Measurements from ENCODE around the gene NANP.
"Not testable (repeated sequence)": the region's sequence is repeated elsewhere in the genome, so short reads cannot be mapped to it uniquely, and the experiment has no call there.

NANP gene, protein sequence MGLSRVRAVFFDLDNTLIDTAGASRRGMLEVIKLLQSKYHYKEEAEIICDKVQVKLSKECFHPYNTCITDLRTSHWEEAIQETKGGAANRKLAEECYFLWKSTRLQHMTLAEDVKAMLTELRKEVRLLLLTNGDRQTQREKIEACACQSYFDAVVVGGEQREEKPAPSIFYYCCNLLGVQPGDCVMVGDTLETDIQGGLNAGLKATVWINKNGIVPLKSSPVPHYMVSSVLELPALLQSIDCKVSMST

DNA sequence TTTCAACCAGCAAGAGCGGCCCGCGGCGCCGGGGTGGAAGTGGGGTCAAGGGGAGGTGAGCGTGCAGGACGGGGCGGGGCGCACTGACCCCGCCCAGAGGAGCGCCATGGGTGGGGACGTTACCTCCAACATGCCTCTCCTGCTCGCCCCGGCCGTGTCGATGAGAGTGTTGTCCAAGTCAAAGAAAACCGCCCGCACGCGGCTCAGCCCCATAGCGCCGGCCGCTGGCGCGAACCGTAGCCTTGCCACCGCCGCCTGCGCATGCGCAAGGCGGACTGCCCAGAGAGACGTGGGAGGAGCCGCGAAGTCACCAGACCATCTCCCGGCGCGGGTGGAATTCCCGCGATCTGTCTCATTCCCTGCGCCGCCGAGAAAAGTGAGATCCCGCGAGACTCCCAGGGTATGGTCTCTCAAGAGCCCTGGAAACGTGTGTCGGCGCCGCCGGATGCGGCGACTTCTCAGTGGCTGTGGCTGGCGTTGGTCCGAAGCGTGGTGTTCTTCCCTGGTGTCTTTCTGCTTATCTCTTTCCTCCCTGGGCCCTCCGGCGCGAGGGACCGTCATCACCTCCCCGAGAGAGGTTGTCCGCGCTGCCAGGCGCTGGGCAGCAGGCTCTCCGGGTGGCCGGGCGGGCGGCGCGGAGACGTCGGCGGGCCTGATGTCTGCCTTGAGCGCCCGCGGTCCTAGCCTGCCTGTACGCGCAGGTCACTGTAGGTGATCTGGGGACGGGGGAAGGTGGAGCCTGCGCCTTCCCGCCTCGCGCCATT lies at the start of gene NANP:
NANP (minus strand) TSS at position 279 of the 764 bp plus-strand sequence; CDS start at position 213, 66 bp downstream.
- peak; percentile 94 for DNase-seq

DNA sequence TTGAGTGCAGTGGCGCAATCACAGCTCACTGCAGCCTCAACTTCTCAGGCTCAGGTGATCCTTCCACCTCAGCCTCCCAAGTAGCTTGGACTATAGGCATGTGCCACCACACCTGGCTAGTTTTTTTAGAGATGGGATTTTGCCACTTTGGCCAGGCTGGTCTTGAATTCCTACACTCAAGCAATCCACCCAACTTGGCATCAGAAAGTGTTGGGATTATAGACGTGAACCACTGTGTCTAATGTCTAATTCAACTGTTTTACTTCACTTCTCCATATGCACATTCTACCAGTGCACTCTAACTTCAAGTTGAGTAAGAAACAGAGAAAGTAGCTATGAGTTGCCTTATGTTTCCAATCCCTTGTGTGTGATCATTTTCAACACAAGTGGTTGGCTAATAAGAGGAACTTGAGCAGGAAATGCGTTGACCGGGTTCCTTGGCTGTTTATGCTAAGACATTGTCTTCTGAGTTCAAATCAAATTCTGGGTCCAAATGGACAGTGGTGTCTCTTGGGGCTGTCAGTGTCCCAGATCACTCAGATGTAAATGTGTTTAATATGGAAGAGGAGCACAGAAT lies 48.9 kb upstream of the NANP start:
- DNase-seq, result no peak

DNA sequence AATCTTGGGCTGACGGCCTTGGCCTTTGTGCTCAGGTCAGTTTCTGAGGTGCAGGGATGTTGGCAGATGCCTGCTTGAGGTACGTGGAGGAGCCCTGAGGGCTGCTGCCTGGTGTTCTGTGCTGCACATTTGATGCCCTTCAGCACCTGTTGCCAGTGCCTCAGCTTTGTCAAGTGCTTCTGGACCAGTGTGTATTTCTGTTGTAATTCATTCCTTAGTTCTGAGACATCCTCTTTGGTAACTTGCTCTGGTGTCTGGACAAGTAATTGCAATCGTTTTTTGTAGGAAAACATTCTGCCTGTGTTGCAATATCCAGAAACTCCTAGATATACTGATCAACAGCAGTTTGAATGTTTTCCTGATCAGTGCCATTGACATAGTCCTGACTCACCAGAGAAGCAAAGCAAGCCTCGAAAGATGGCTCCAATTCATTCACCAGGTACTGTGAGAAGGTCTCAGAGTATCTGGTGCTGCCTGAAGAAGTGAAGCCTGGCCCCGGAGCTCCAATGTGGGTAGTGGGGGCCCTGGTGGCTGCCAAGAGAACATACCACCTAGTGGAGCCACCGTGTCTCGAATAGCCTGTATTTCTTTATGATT lies 46.1 kb upstream of the NANP start:
- DNase-seq, result no peak

DNA sequence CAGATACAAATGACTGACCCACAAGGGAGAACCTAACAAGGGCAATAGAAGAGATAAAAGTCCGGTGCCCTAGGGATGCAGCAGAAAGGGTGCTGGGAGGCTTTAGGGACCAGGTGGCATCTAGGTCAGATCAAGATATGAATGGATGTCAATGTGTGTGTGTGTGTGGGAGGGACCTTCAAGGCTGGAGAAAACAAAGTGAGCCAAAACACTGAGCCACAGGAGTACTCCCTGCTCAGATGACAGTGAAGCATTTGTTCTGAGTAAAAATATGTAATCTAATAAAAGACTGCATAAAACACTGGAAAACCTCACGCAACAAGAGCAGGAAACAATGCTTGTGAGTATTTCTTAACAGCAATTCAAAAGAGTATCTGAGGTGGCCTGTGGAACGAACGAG lies 44.6 kb upstream of the NANP start:
- no peak for DNase-seq

DNA sequence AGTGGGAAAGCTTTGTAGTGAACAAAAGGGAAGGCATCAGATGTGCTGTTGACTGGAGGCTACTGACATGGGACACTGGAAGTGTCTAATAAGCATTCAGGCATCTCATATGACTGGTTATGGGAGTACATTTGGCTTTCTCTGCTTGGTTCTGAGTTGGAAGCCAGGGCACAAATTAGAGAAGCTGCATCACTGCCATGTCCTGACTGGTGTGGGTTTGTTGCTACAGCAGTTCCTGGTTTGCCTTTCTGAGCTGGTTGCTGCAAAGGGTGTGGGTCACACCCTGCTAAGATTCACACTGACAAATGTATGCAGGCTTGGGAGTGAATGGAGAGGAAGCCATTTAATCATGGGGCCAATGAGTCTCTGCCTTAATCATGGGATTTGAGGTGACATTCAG lies 36.2 kb upstream of the NANP start:
- no peak for DNase-seq

DNA sequence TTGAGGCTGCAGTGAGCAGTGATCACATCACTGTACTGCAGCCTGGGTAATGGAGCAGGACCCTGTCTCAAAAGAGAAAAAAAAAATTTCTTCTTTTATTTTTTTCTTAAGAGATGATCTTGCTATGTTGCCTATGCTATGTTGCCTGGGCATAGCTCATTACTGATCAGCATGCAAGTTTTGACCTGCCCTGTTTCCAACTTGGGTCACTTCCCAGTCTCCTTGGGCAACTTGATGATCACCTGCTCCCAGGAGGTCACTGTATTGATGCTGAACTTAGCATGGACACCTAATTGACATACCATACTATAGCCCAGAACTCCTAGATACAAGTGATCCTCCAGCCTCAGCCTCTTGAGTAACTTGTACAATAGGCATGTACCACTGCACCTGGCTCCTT lies 30.7 kb upstream of the NANP start:
- DNase-seq, result no peak

DNA sequence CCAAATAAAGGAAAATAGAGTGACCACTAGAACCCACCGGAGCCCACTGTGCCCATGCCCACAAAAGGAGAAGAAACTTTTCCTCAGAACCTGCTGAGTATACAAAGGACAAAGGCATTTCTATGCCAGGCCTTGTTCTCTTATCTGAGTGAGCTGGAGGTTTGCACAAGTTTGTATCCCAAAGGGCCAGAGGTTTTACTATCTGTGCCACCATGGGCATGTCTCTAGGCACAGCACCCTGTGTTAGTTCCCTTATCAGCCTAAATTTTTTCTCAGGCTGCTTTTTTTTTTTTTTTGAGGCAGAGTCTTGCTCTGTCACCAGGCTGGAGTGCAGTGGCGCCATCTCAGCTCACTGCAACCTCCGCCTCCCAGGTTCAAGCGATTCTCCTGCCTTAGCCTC lies 29.1 kb upstream of the NANP start:
- not testable (repeated sequence) for DNase-seq

DNA sequence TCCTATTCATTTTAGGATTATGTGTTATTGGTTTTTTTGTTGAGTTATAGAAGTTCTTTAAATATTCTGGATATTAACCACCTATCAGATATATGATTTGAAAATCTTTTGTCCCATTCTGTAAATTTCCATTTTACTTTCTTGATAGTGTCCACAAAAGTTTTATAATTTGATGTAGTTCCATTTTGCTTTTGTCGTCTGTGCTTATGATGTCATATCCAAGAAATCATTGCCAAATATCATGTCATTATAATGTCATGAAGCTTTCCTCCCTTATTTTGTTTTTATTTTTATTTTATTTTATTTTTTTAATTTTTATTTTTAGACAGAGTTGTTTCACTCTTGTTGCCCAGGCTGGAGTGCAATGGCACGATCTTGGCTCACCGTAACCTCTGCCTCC lies 21.0 kb upstream of the NANP start:
- no peak for DNase-seq

DNA sequence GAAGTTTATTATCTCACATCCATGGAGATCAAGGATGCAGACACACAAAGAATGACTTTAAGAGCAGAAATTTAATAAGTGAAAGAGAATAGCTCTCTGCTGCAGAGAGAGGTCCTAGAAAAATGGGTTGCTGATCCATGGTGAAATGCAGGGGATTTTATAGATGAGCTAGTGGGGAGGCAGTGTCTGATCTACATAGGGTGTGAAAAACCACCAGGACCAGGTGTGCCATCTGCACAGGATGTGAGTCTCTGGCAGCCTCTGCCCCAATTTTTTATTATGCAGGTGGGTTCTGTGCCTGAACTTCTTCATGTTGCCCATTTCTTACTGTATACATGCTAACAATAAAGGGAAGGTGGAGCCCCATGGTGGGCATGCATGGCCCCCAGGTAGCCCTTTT lies 19.9 kb upstream of the NANP start:
- DNase-seq, result no peak

DNA sequence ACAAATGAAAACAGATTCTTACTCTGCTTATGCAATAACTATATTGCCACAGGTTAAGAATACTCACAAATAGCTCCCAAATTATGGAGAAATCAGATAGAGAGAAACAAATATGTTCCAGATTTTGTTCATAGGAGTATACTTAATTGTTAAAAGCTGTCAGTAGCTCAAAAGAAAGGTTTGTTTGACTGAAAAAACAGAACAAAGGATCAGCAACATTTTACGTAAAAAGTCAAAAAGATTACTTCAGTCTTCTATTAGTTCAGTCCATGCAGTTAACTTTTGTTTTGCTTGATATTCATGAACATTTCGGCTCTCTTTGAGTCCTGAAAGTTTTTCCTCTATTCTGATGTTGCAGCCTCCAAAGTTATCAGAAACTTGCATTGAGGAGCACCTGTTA lies 13.4 kb upstream of the NANP start:
- no peak for DNase-seq

DNA sequence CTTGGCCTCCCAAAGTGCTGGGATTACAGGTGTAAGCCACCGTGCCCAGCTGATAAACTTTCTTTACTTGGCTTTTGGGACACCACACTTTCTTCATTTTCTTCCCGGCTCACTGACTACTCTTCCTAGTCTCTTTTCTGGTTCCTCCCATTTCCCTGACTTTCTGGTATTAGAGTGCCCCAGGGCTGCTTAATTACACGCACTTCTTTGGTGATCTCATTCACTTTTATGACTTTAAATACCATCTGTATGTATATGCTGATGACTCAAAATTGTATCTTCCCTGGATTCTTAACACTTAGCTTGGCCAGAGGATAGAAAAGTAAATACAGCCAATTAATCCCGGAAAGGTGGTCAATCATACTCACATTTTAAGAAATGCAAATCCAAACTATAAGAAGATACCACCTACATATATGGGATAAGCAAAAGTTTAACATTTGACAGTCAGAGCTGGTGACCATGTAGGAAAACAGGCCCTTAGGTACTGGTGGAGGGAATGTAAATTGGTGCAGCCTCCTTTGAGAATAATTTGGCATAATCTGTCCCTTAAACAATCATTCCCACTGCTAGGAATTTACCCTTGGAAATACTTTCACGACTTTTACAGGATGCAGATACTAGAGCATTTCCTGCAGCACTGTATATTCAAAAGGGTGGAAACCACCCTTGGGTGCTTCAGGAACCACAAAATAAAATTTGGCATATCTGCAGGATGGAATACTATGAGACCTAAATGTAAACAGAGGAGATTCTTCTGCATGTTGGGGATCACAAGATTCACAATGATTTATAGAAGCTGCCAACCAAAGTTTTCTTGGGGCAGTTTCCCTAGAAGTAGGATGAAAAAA lies 9.4 kb upstream of the NANP start:
- DNase-seq, result no peak

DNA sequence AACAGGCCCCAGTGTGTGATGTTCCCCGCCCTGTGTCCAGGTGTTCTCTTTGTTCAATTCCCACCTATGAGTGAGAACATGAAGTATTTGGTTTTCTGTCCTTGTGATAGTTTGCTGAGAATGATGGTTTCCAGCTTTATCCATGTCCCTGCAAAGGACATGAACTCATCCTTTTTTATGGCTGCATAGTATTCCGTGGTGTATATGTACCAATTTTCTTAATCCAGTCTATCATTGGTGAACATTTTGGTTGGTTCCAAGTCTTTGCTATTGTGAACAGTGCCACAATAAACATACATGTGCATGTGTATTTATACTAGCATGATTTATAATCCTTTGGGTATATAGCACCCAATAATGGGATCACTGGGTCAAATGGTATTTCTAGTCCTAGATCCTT lies 6.8 kb upstream of the NANP start:
- DNase-seq, result not testable (repeated sequence)

DNA sequence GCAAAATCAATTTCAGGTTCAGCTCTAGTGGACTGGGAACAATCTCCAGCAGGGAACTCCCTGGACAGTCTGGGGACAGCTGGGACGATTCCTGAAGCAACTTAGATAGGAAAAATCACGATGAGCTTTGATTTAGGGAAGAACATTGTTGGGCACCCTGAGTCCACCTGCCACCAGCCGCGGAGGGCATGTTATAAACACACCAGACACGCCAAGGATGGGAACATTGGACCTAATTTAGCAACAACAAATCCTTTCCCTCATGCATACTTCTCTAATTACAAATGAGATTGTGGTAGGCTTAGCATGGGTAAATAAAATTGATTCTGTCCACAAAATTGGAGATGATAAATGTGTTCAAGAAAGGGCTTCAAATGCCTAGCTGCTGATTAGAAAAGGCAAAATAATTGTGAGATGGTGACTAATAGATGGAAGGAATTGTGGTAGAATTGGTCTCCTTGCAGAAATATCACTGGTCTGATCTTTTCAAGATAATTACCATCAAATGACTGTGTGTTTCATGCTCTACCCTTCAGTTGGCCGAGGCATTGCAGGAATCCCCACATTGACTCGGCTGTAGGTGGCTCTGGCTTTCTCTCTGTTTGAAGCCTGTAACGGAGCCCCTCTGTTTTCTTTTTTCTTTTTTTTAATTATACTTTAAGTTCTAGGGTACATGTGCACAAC lies 6.1 kb upstream of the NANP start:
- no peak for DNase-seq

DNA sequence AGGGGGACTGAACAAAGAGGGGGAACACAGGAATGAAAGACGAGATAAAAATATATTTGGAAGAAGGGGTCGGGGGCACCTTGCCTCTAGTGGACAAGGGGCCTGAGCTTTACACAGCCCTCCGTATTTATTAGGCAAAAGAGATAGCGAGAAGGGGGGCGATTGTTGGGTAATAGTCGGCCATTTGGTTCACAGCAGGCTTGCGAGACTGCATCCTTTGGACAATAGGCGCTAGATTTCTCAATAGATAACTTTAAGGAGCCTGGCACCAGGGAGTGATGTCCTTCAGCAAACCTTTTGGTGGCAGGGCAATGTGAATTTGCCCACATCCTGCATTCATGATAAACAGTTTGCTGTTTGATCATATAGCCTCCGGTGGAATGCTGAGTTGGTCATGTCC lies 3.0 kb upstream of the NANP start:
- DNase-seq, result no peak

DNA sequence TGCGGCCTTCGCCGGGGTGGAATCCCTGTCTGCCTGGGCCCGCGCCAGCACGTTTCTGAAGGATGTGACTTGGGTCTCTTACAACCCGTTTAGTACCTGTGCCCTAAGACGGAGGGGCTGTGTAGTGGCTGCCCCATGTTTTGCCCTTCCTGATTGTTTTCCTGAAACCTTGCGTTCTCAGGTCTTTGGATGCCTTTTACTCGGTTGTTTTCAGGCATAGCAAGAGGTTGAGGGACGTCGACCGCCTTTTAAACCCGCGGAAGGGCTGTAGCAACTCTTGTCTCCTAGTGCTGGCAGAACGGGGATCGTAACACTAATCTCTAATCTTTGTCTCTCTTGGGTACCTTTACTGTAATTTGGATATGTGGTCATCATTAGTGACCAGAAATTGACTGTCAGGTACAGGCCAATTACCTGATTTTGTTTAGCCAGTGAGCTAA lies 706 bp upstream of the NANP start:
- DNase-seq, result no peak

DNA sequence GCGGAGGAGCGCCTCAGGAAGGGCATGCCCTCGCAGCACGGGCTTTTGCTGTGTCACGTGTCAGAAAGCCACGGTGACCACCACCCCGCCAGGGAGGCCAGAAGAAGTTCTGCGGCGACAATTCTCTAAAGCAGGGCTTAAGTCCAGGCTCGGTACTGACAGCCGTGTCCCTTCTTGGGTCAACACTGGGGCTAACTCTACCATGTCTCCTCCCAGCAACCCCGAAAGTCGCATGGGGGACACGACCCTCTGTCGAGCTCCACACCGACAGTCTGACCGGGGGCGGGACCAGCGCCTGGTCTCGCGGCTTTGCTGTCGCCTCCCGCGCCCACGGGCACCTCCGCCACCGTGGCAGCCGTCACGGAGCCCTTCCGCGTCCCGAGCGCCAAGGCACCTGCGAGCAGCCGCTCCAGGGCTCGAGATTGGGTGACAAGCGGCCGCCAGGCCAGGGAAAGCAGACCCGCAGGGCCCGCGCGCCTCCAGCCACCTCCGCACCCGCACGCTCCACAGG lies 534 bp downstream of the NANP start:
- DNase-seq, result peak; percentile 35

DNA sequence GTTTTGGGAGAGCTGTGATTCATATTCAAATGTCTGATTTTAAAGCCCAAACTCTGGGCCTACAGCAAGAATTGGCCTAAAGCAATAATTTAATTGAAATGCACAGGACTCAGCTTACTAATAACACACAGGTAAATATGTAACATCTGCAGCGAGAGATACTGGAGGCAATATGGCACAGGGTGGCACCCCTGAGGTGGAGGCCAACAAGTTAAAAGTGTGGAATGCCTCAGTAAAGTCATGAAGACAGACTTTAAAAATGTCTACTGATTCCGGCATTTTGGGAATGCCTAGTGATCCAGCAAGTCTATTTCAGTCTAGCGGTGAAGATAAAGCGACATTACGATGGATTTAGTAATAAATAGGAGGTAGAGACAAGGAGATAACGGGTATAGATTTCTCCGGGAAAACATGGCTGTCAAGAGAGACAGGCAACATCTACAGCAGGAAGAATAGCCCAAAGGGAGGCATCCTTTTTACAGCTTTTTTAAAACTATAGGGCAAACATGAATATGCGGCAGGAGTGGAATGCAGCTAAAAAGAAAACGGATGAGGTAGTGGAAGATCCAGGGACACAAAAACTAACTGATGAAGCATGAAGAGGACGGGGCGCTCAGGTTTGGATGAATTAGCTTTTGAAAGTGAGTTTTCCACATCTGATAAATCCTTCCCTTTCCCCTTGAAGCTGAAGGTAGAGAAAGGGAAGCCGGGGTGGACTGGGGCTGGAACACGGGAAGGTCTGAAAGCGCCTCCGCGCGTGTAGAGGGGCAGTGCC lies 1.2 kb downstream of the NANP start:
- DNase-seq, result no peak

DNA sequence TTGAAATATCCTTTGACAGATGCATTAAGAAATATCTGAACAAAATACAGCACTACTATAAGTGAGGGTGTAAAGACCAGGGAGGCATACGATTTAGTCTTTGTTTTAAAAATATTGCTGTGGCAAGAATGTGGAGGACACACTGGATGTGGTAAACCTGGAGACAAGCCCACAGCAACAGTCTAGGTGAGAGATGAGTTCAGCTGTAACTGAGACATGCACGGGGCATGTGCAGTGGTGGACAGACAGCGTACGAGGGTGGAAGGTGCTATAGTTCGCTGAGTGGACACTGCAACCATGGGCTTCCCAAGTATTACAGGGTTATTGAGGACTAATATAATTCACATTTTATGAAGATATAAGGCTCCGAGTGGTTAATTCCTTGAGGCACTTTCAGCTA lies 1.8 kb downstream of the NANP start:
- no peak for DNase-seq

DNA sequence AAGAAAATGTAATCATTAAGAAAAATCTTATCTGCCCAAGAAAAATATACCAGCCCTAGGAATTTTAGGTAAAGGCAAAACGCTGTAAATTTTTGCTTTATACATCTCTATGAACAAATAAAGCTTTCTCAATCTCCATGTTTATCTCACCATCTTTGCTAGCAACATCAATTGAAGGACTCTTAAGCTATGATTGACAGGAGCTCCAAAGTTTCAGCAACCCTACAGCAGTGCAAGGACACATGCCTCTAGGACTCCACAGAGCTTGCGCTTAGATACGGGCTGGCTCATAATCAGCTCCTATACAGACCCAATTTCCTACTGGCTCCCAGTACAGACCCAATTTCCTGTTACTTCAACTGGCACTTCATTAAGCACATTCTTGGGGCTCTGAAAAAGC lies 4.3 kb downstream of the NANP start:
- DNase-seq, result no peak

DNA sequence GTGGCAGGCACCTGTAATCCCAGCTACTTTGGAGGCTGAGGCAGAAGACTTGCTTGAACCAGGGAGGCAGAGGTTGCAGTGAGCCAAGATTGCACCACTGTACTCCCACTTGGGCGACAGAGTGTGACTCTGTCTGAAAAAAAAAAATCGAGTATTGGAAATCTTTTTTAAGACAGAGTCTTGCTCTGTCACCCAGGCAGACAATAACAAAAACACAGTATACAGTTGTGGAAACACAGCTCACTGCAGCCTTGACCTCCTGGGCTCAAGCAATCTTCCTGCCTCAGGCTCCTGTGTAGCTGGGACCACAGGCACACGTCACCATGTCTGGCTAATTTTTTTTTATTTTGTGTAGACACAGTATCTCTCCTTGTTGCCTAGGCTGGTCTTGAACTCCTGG lies 15.0 kb downstream of the NANP start:
- no peak for DNase-seq

DNA sequence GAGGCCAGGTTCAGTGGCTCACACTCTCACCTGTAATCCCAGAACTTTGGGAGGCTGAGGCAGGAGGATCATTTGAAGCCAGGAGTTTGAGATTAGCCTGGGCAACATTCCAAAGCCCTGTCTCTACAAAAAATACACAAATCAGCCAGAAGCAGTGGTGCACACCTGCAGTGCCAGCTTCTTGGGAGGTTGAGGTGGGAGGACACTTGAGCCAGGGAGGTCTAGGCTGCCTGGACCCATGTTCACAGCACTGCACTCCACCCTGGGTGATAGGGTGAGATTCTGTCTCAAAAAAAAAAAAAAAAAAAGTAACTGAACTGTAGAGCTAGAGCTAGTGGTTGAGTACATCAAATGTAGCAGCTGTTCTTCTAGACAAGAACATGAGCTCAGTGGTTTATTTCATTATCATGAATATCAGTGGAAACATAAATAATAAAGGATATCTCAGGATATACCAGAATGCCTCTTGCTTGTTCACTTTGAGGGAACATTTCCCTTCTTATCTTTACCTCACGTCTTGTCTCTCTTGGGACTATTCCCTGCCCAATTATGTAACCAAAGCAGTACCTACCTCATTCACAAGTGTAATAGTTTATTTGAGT lies 17.6 kb downstream of the NANP start:
- no peak for DNase-seq
